ENCODE data around the gene MTARC2. TPM values are rescaled to one million over a fixed set of nuclear protein-coding genes. Genes with fewer than 3 reads are reported as not detected.
"Not testable (repeated sequence)": the region's sequence is repeated elsewhere in the genome, so short reads cannot be mapped to it uniquely, and the experiment has no call there.

Gene MTARC2
- polyA plus RNA-seq, 1 of the 3 experiments (the other 2 are of a cell fraction) = 6.1 TPM

DNA sequence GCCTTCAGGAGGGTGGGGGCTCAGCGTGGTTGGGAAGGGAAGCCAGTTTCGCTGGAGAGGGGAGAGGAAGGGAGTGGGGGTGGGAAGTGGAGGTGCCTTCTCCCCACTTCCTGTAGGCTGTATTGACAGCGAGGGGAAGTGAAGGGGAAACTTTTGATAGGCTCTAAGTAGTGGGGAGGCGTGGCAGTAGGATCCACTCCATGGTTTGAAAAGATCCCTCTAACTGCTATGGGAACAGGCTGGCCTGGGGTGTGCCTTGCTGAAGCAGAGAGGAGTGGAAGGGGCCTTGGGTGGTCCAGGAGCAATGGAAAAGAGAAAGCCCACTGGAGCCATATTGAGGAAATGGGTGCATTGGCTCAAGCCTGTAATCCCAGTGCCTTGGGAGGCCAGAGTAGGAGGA is 37.8 kb upstream of the MTARC2 start:
- no peak overlapping the region for H3K9ac ChIP-seq
- no peaks in the 10 kb centered on the region for H3K79me2 ChIP-seq (ENCODE audit: insufficient read depth)
- no peak overlapping the region for H2AFZ ChIP-seq (ENCODE audit: low read depth)
- no peaks in the 10 kb centered on the region for H3K36me3 ChIP-seq (replicated peaks in 1 of 2; ENCODE audit: control insufficient read depth in 1 of 2, insufficient read depth in 2 of 2, low read length in 1 of 2)
- no peak overlapping the region for H3K4me2 ChIP-seq
- H3K4me1 ChIP-seq (ENCODE audit: control insufficient read depth in 1 of 2, insufficient read depth in 2 of 2, low read depth in 1 of 2, low read length in 1 of 2) = no peaks in the 10 kb centered on the region; a peak in 1 of 4 replicates
- ChIA-PET POLR2A (interaction anchor here (0.7 kb wide), 1 partner anchor 27 kb away, joined by 3 read pairs; no protein-coding TSS in a partner anchor), CTCF (no interaction called here)
- H3K4me3 ChIP-seq (ENCODE audit: low read depth in 2 of 2, low read length in 1 of 2) = no peak overlapping the region
- TF ChIP-seq ELF1 (IDR thresholded peaks at IDR 0.05) (no peak), NRF1 (IDR thresholded peaks at IDR 0.05; ENCODE audit: low read depth, low read length) (no peak), GATA2 (CRISPR knock-in tag; IDR thresholded peaks at IDR 0.05) (no peak)
- TF ChIP-seq, protein P1, sequence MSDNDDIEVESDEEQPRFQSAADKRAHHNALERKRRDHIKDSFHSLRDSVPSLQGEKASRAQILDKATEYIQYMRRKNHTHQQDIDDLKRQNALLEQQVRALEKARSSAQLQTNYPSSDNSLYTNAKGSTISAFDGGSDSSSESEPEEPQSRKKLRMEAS (IDR thresholded peaks at IDR 0.05; ENCODE audit: low read depth) = no peak
- TF ChIP-seq, protein P2, sequence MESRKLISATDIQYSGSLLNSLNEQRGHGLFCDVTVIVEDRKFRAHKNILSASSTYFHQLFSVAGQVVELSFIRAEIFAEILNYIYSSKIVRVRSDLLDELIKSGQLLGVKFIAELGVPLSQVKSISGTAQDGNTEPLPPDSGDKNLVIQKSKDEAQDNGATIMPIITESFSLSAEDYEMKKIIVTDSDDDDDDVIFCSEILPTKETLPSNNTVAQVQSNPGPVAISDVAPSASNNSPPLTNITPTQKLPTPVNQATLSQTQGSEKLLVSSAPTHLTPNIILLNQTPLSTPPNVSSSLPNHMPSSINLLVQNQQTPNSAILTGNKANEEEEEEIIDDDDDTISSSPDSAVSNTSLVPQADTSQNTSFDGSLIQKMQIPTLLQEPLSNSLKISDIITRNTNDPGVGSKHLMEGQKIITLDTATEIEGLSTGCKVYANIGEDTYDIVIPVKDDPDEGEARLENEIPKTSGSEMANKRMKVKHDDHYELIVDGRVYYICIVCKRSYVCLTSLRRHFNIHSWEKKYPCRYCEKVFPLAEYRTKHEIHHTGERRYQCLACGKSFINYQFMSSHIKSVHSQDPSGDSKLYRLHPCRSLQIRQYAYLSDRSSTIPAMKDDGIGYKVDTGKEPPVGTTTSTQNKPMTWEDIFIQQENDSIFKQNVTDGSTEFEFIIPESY (IDR thresholded peaks at IDR 0.05; ENCODE audit: borderline replicate concordance, low read depth) = no peak
- no peak for DNase-seq
- no peaks in the 10 kb centered on the region for H4K20me1 ChIP-seq (ENCODE audit: insufficient read depth)
- H3K9me3 ChIP-seq = no peaks in the 10 kb centered on the region
- no peaks in the 10 kb centered on the region for H3F3A ChIP-seq (replicated peaks; ENCODE audit: insufficient read depth)
- 47% methylated on average over 4 of the region's 4 CpGs for WGBS (ENCODE audit: low lambda C conversion rate)
- no peaks in the 10 kb centered on the region for H3K9me2 ChIP-seq
- no peaks in the 10 kb centered on the region for H3K27me3 ChIP-seq (ENCODE audit: insufficient read depth)
- no peak overlapping the region for H3K27ac ChIP-seq (ENCODE audit: low read depth in 2 of 2, low read length in 1 of 2)

DNA sequence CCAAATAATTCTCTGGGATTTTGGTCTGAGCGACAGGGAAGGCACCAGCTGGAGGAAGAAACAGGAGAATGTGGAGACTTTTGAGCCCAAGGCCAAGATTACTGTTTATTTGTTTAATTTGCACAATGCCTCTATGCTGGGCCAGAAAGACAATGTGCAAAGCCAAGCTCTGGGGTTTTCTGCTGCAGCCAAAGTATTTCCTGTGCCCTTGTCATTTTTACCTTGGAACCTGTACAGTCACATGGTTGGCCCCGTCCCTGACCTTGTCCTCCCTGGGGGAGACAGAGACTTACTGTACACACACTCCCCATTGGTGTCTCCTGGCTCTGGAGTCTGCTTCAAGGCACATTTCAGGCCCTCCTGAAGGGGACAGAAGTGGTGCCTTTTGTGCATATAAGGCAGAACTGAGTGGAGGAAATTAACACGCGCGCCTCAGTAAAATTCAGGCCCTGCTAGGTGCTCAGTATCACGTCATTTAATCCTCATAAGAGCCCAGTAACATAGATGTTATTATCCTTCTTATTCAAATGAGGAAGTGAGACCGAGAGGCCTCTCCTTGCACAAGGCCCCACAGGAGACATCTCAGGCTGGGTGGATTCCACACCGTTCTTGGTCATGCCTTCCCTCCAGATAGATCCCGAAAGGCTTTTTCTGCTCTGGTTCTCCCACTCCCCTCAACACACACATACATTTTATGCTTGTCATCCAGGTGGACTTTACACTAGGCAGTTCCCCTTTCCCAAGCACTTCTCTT is 36.9 kb upstream of the MTARC2 start:
- Histone ChIP-seq H3K4me2 (no peak overlapping the region), H2AFZ (ENCODE audit: low read depth) (no peak overlapping the region), H3K27me3 (ENCODE audit: insufficient read depth) (no peaks in the 10 kb centered on the region), H3K9ac (no peak overlapping the region), H3K9me2 (no peaks in the 10 kb centered on the region), H3F3A (replicated peaks; ENCODE audit: insufficient read depth) (no peaks in the 10 kb centered on the region), H3K9me3 (no peaks in the 10 kb centered on the region), H3K4me1 (ENCODE audit: control insufficient read depth in 1 of 2, insufficient read depth in 2 of 2, low read depth in 1 of 2, low read length in 1 of 2) (no peaks in the 10 kb centered on the region), H3K27ac (ENCODE audit: low read depth in 2 of 2, low read length in 1 of 2) (no peak overlapping the region), H3K4me3 (ENCODE audit: low read depth in 2 of 2, low read length in 1 of 2) (no peak overlapping the region), H4K20me1 (ENCODE audit: insufficient read depth) (no peaks in the 10 kb centered on the region), H3K36me3 (replicated peaks in 1 of 2; ENCODE audit: control insufficient read depth in 1 of 2, insufficient read depth in 2 of 2, low read length in 1 of 2) (no peaks in the 10 kb centered on the region), H3K79me2 (ENCODE audit: insufficient read depth) (no peaks in the 10 kb centered on the region)
- no peak for DNase-seq
- no peak for TF ChIP-seq GATA2 (CRISPR knock-in tag; IDR thresholded peaks at IDR 0.05)
- TF ChIP-seq ELF1 (IDR thresholded peaks at IDR 0.05) = no peak
- no peak for TF ChIP-seq JUND (IDR thresholded peaks at IDR 0.05)
- TF ChIP-seq NRF1 (IDR thresholded peaks at IDR 0.05; ENCODE audit: low read depth, low read length) = no peak
- no peak for TF ChIP-seq YY1 (IDR thresholded peaks at IDR 0.05; ENCODE audit: low read depth)
- no peak for TF ChIP-seq GABPA (IDR thresholded peaks at IDR 0.05; ENCODE audit: low read depth)
- TF ChIP-seq, protein P2 (IDR thresholded peaks at IDR 0.05; ENCODE audit: borderline replicate concordance, low read depth) = no peak
- TF ChIP-seq, protein P3, sequence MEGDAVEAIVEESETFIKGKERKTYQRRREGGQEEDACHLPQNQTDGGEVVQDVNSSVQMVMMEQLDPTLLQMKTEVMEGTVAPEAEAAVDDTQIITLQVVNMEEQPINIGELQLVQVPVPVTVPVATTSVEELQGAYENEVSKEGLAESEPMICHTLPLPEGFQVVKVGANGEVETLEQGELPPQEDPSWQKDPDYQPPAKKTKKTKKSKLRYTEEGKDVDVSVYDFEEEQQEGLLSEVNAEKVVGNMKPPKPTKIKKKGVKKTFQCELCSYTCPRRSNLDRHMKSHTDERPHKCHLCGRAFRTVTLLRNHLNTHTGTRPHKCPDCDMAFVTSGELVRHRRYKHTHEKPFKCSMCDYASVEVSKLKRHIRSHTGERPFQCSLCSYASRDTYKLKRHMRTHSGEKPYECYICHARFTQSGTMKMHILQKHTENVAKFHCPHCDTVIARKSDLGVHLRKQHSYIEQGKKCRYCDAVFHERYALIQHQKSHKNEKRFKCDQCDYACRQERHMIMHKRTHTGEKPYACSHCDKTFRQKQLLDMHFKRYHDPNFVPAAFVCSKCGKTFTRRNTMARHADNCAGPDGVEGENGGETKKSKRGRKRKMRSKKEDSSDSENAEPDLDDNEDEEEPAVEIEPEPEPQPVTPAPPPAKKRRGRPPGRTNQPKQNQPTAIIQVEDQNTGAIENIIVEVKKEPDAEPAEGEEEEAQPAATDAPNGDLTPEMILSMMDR (IDR thresholded peaks at IDR 0.05) = no peak
- TF ChIP-seq FOSL2 (IDR thresholded peaks at IDR 0.05; ENCODE audit: borderline replicate concordance, low read depth) = no peak
- TF ChIP-seq EP300 (IDR thresholded peaks at IDR 0.05; ENCODE audit: borderline replicate concordance in 1 of 2, low read depth in 1 of 2, low read length in 1 of 2) = no peak
- WGBS (ENCODE audit: low lambda C conversion rate) = 44% methylated on average over 6 of the region's 9 CpGs
- CTCF ChIA-PET = no interaction called here
- POLR2A ChIA-PET = no interaction called here

DNA sequence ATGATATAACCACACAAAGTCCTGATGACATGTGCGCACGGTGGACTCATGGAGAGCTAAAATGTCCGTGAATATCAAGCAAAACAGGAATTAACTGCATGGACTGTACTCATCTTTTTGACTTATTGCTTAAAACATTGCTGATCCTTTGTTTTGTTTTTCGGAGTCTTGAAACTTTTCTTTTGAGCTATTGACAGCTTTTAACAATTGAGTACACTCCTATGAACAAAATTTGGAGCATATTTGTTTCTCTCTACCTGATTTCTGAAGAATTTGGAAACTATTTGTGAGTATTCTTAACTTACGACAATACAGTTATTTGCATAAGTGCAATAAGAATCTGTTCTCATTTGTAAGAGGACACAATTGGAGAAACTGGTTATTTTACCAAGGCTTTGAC is 32.1 kb upstream of the MTARC2 start:
- H3K27me3 ChIP-seq (ENCODE audit: insufficient read depth); H3K9me2 ChIP-seq; H2AFZ ChIP-seq (ENCODE audit: low read depth); H3K9ac ChIP-seq; H3K27ac ChIP-seq (ENCODE audit: low read depth in 2 of 2, low read length in 1 of 2); H3F3A ChIP-seq (replicated peaks; ENCODE audit: insufficient read depth); H3K9me3 ChIP-seq; H3K36me3 ChIP-seq (replicated peaks in 1 of 2; ENCODE audit: control insufficient read depth in 1 of 2, insufficient read depth in 2 of 2, low read length in 1 of 2); H4K20me1 ChIP-seq (ENCODE audit: insufficient read depth); POLR2A ChIA-PET; CTCF ChIA-PET; H3K4me1 ChIP-seq (ENCODE audit: control insufficient read depth in 1 of 2, insufficient read depth in 2 of 2, low read depth in 1 of 2, low read length in 1 of 2); DNase-seq; H3K79me2 ChIP-seq (ENCODE audit: insufficient read depth); H3K4me3 ChIP-seq (ENCODE audit: low read depth in 2 of 2, low read length in 1 of 2); H3K4me2 ChIP-seq: not testable (repeated sequence)
- 55% methylated on average over 5 of the region's 5 CpGs for WGBS (ENCODE audit: low lambda C conversion rate)
